Subcutaneous adipose tissue (tissue), 4 donors: ENCODE measurements around the gene TRIM24. TPM values are rescaled to one million over a fixed set of nuclear protein-coding genes. Genes with fewer than 3 reads are reported as not detected.

ENCODE experiments used
- CTCF ChIP-seq: fragments of 450-650 bp; IDR thresholded peaks from one replicate; pipeline ENCODE4 v1.5.1; 2016; ENCODE audit warnings: low read depth, mild to moderate bottlenecking, control low read depth, antibody characterized with exemption, moderate library complexity
- total RNA-seq, 4 donors: library from RNA; depleted of rRNA; stranded (reverse); fragments of >200 nt; gene quantifications; one replicate each; pipeline ENCODE4 v1.1.0, GENCODE V29; 2016

Gene TRIM24
- total RNA-seq, 4 donors from 2014 or later, result 11.7 to 18.8 (median 15.7) TPM

- no peak for TF ChIP-seq CTCF
These were observed 40.8 kb downstream of the TRIM24 start for GRCh38 chr7:138500892-138501291.

GRCh38 chr7:138502023-138502767, 42.1 kb downstream of the TRIM24 start:
- no peak for TF ChIP-seq CTCF

GRCh38 chr7:138505361-138505873, 45.4 kb downstream of the TRIM24 start:
- TF ChIP-seq CTCF, result no peak

GRCh38 chr7:138506764-138507163, 46.7 kb downstream of the TRIM24 start:
- no peak for TF ChIP-seq CTCF

- no peak for TF ChIP-seq CTCF
These were observed 49.9 kb downstream of the TRIM24 start for GRCh38 chr7:138510003-138510402.

- no peak for TF ChIP-seq CTCF
These were observed 52.2 kb downstream of the TRIM24 start for GRCh38 chr7:138512092-138512858.

- no peak for TF ChIP-seq CTCF
These were observed 52.8 kb downstream of the TRIM24 start for GRCh38 chr7:138512885-138513284.
